GM12892 (cell line): Measurements from ENCODE around the gene CNTNAP2.

Experiments
- POLR2A ChIP-seq: IDR thresholded peaks from 2 replicates; pipeline ENCODE4 v1.6.1; 2011; ENCODE audit warnings: low read depth, low read length, control low read depth
- POLR2AphosphoS5 ChIP-seq: IDR thresholded peaks from 2 replicates; pipeline ENCODE4 v1.6.1; 2011; ENCODE audit warnings: low read depth, low read length, control low read depth
- TAF1 ChIP-seq: IDR thresholded peaks from 2 replicates; pipeline ENCODE4 v1.6.1; 2011; ENCODE audit warnings: low read depth, mild to moderate bottlenecking, control low read depth, low read length, borderline replicate concordance

GRCh38 chr7:146937836-146938235 lies 821.2 kb downstream of the CNTNAP2 start:
- no peak for TF ChIP-seq POLR2A
- no peak for TF ChIP-seq TAF1
- no peak for TF ChIP-seq POLR2AphosphoS5
